DND-41 (cell line): ENCODE measurements around the gene SEMA5A.

Experiments
- ATAC-seq: fragments of 200-7000 bp; cut with Tn5 transposase; 3 replicates; pipeline ENCODE4 v1.9.1; 2021; ENCODE audit warnings: low read depth; ENCODE audit not compliant: insufficient read depth
- DNase-seq: peaks from one replicate; pipeline ENCODE4 v3.0.0-alpha.2; 2020
- H2AFZ ChIP-seq: 2 replicates; pipeline ENCODE4 v1.6.0; 2012; ENCODE audit warnings: low read depth, low read length
- H3K27ac ChIP-seq: 2 replicates; pipeline ENCODE4 v1.5.1; 2012; ENCODE audit warnings: low read length, inconsistent platforms
- H3K27me3 ChIP-seq: fragments of 200-600 bp; sonication (generic); 2 replicates; pipeline ENCODE4 v1.6.0; 2012; ENCODE audit warnings: low read length, mild to moderate bottlenecking, inconsistent platforms; ENCODE audit not compliant: insufficient read depth, poor library complexity
- H3K36me3 ChIP-seq: 2 replicates; pipeline ENCODE4 v1.5.1; 2012; ENCODE audit warnings: low read length, inconsistent platforms; ENCODE audit not compliant: insufficient read depth
- H3K4me1 ChIP-seq: 2 replicates; pipeline ENCODE4 v1.5.1; 2012; ENCODE audit warnings: mild to moderate bottlenecking, low read length; ENCODE audit not compliant: insufficient read depth
- H3K4me2 ChIP-seq: 2 replicates; pipeline ENCODE4 v1.6.0; 2012; ENCODE audit warnings: mild to moderate bottlenecking, moderate library complexity, low read length, inconsistent platforms; ENCODE audit not compliant: insufficient read depth
- H3K4me3 ChIP-seq, 2 experiments: fragments of 200-600 bp in 1 of 2; shearing (Covaris generic) in 1 of 2; 2 replicates each; pipeline ENCODE4 v1.5.1; 2012 to 2016; ENCODE audit warnings: inconsistent platforms in 2 of 2, low read length in 2 of 2, mild to moderate bottlenecking in 2 of 2, low read depth in 1 of 2, moderate library complexity in 1 of 2
- H3K79me2 ChIP-seq: 2 replicates; pipeline ENCODE4 v1.6.0; 2012; ENCODE audit warnings: low read length, inconsistent platforms; ENCODE audit not compliant: insufficient read depth
- H3K9ac ChIP-seq: 2 replicates; pipeline ENCODE4 v1.6.0; 2012; ENCODE audit warnings: low read depth, mild to moderate bottlenecking, inconsistent platforms, low read length, moderate library complexity
- H3K9me3 ChIP-seq: 2 replicates; pipeline ENCODE4 v1.5.1; 2012; ENCODE audit warnings: low read length, moderate library complexity, mild to moderate bottlenecking, inconsistent platforms; ENCODE audit not compliant: insufficient read depth, severe bottlenecking
- H4K20me1 ChIP-seq: 2 replicates; pipeline ENCODE4 v1.6.0; 2012; ENCODE audit warnings: low read length; ENCODE audit not compliant: insufficient read depth
- CTCF ChIP-seq: IDR thresholded peaks from 2 replicates; pipeline ENCODE4 v1.5.1; 2012; ENCODE audit warnings: borderline replicate concordance, low read length, moderate library complexity, mild to moderate bottlenecking; ENCODE audit not compliant: poor library complexity, severe bottlenecking; ENCODE audit errors: extremely low read depth
- EZH2 ChIP-seq: IDR thresholded peaks from 3 replicates; pipeline ENCODE4 v1.6.1; 2012; ENCODE audit warnings: borderline replicate concordance, low read depth, mild to moderate bottlenecking, moderate library complexity, low read length, inconsistent platforms; ENCODE audit not compliant: severe bottlenecking

Gene SEMA5A

GRCh38 chr5:9320652-9321051 lies 225.2 kb downstream of the SEMA5A start:
- no peak overlapping the region for H3K4me2 ChIP-seq
- H3K27me3 ChIP-seq = no peaks in the 10 kb centered on the region
- no peaks in the 10 kb centered on the region for H4K20me1 ChIP-seq
- H3K79me2 ChIP-seq = no peaks in the 10 kb centered on the region
- H3K9ac ChIP-seq = no peak overlapping the region
- DNase-seq = no peak
- no peak for ATAC-seq
- H3K4me1 ChIP-seq = no peaks in the 10 kb centered on the region
- no peak overlapping the region for H3K27ac ChIP-seq
- no peak overlapping the region for H3K4me3 ChIP-seq
- H3K36me3 ChIP-seq = no peaks in the 10 kb centered on the region
- H2AFZ ChIP-seq = no peak overlapping the region
- no peaks in the 10 kb centered on the region for H3K9me3 ChIP-seq
- TF ChIP-seq EZH2 = no peak
- TF ChIP-seq CTCF = no peak

GRCh38 chr5:9318031-9318430 lies 227.8 kb downstream of the SEMA5A start:
- no peak for DNase-seq
- H3K4me3 ChIP-seq = no peak overlapping the region
- TF ChIP-seq CTCF (no peak), EZH2 (no peak)
- H3K36me3 ChIP-seq = no peaks in the 10 kb centered on the region
- no peaks in the 10 kb centered on the region for H4K20me1 ChIP-seq
- no peak overlapping the region for H3K9ac ChIP-seq
- H3K9me3 ChIP-seq = no peaks in the 10 kb centered on the region
- H3K79me2 ChIP-seq = no peaks in the 10 kb centered on the region
- no peak overlapping the region for H2AFZ ChIP-seq
- no peak overlapping the region for H3K27ac ChIP-seq
- no peaks in the 10 kb centered on the region for H3K4me1 ChIP-seq
- H3K4me2 ChIP-seq = no peak overlapping the region
- ATAC-seq = no peak
- H3K27me3 ChIP-seq = no peaks in the 10 kb centered on the region

GRCh38 chr5:9316733-9317132 lies 229.1 kb downstream of the SEMA5A start:
- H4K20me1 ChIP-seq = no peaks in the 10 kb centered on the region
- no peaks in the 10 kb centered on the region for H3K36me3 ChIP-seq
- H3K4me3 ChIP-seq = no peak overlapping the region
- no peak overlapping the region for H3K9ac ChIP-seq
- no peak overlapping the region for H3K27ac ChIP-seq
- H3K9me3 ChIP-seq = no peaks in the 10 kb centered on the region
- H3K4me2 ChIP-seq = no peak overlapping the region
- no peak for TF ChIP-seq CTCF
- no peak for TF ChIP-seq EZH2
- ATAC-seq (no peak), DNase-seq (no peak)
- H3K4me1 ChIP-seq = no peaks in the 10 kb centered on the region
- H3K27me3 ChIP-seq = no peaks in the 10 kb centered on the region
- H2AFZ ChIP-seq = no peak overlapping the region
- H3K79me2 ChIP-seq = no peaks in the 10 kb centered on the region

- no peak for DNase-seq
- Histone ChIP-seq H3K27me3 (no peaks in the 10 kb centered on the region), H3K27ac (no peak overlapping the region), H3K4me2 (no peak overlapping the region), H3K36me3 (no peaks in the 10 kb centered on the region), H3K79me2 (no peaks in the 10 kb centered on the region), H2AFZ (no peak overlapping the region), H3K9me3 (no peaks in the 10 kb centered on the region), H3K4me3 (no peak overlapping the region), H4K20me1 (no peaks in the 10 kb centered on the region), H3K4me1 (no peaks in the 10 kb centered on the region), H3K9ac (no peak overlapping the region)
- no peak for ATAC-seq
- TF ChIP-seq EZH2 (no peak), CTCF (no peak)
These were observed 229.8 kb downstream of the SEMA5A start for GRCh38 chr5:9316041-9316440.
